OCI-LY7 (cell line): Measurements from ENCODE around the gene EVC. TPM values are rescaled to one million over a fixed set of nuclear protein-coding genes. Genes with fewer than 3 reads are reported as not detected.

Source experiments
- BruUV-seq: library from RNA; stranded (reverse); fragments of 400-500 nt; replicated peaks from 2 replicates; lab custom pipeline; 2021; lab: Mats Ljungman, UMichigan
- CTCF ChIA-PET: fragments of 300-600 bp; sonication (Branson Sonifier 250); formaldehyde crosslinking; loops from one replicate; lab custom pipeline; 2022; ENCODE audit warnings: antibody characterized with exemption; ENCODE audit not compliant: unreplicated experiment; lab: Charles Lee
- POLR2A ChIA-PET: fragments of 300-600 bp; sonication (Branson Sonifier 250); formaldehyde crosslinking; loops from one replicate; lab custom pipeline; 2022; ENCODE audit warnings: antibody characterized with exemption; lab: Charles Lee
- DNase-seq: peaks from one replicate; pipeline ENCODE4 v3.0.0-alpha.2; 2015; ENCODE audit warnings: low spot score
- H2AFZ ChIP-seq: fragments of 200-600 bp; sonication (generic), shearing (Covaris generic); 2 replicates; pipeline ENCODE4 v1.6.1; 2014; ENCODE audit warnings: mild to moderate bottlenecking, antibody characterized with exemption, low read length, moderate library complexity
- H3K27ac ChIP-seq: fragments of 200-600 bp; sonication (generic); 2 replicates; pipeline ENCODE4 v1.5.1; 2014; ENCODE audit warnings: mixed run types, low read depth, mild to moderate bottlenecking, moderate library complexity, low read length, inconsistent platforms; ENCODE audit not compliant: poor library complexity, severe bottlenecking
- H3K36me3 ChIP-seq: fragments of 200-600 bp; sonication (generic); 2 replicates; pipeline ENCODE4 v1.6.1; 2014; ENCODE audit warnings: mild to moderate bottlenecking, antibody characterized with exemption, low read length, moderate library complexity, mixed read lengths; ENCODE audit not compliant: insufficient read depth
- H3K4me1 ChIP-seq: fragments of 200-600 bp; sonication (generic); 2 replicates; pipeline ENCODE4 v1.5.1; 2014; ENCODE audit warnings: mild to moderate bottlenecking, low read length; ENCODE audit not compliant: insufficient read depth, poor library complexity, severe bottlenecking
- H3K4me2 ChIP-seq: fragments of 200-600 bp; sonication (generic); 2 replicates; pipeline ENCODE4 v1.6.1; 2014; ENCODE audit warnings: mild to moderate bottlenecking, low read length
- H3K4me3 ChIP-seq: fragments of 200-600 bp; sonication (generic); 2 replicates; pipeline ENCODE4 v1.5.1; 2014; ENCODE audit warnings: mild to moderate bottlenecking, low read depth, low read length; ENCODE audit not compliant: poor library complexity, severe bottlenecking
- H3K79me2 ChIP-seq: fragments of 200-600 bp; sonication (generic); 2 replicates; pipeline ENCODE4 v1.6.1; 2016; ENCODE audit warnings: low read depth, mild to moderate bottlenecking, low read length, moderate library complexity, mixed read lengths; ENCODE audit not compliant: insufficient read depth
- H3K9me2 ChIP-seq: fragments of 200-600 bp; sonication (generic); 2 replicates; pipeline ENCODE4 v1.6.1; 2016; ENCODE audit warnings: mild to moderate bottlenecking, low read length, mixed read lengths; ENCODE audit not compliant: insufficient read depth
- H3K9me3 ChIP-seq: fragments of 200-600 bp; sonication (generic); 2 replicates; pipeline ENCODE4 v1.6.1; 2014; ENCODE audit warnings: mild to moderate bottlenecking, mixed run types, low read length, mixed read lengths
- H4K20me1 ChIP-seq: fragments of 200-600 bp; sonication (generic); 2 replicates; pipeline ENCODE4 v1.6.1; 2014; ENCODE audit warnings: mild to moderate bottlenecking, antibody characterized with exemption, low read length, moderate library complexity, mixed read lengths; ENCODE audit not compliant: insufficient read depth
- CTCF ChIP-seq: fragments of 200-600 bp; sonication (generic); conservative IDR thresholded peaks from 2 replicates; pipeline ENCODE4 v1.5.1; 2014; ENCODE audit warnings: mild to moderate bottlenecking, antibody characterized with exemption, low read length, moderate library complexity, mixed read lengths
- EZH2phosphoT487 ChIP-seq: fragments of 200-600 bp; sonication (generic); IDR thresholded peaks from 2 replicates; pipeline ENCODE4 v1.6.1; 2018; ENCODE audit warnings: low read depth, borderline replicate concordance, mild to moderate bottlenecking, mixed run types, antibody characterized with exemption, low read length, moderate library complexity, mixed read lengths
- intact Hi-C: fragments of 100-400 bp; cut with micrococcal nuclease; formaldehyde crosslinking; loops from one replicate; pipeline ENCODE4 v1.10.0; 2022; ENCODE audit not compliant: unreplicated experiment
- total RNA-seq, 2 experiments: library from RNA; depleted of rRNA in 1 of 2; stranded (reverse); fragments of >200 nt in 1 of 2; shearing (Covaris generic) in 1 of 2; gene quantifications; 2 replicates each; pipeline ENCODE4 v1.2.3, GENCODE V29; 2014 to 2022

EVC gene
- total RNA-seq, 2 experiments from 2014 or later: not detected

GRCh38 chr4:5713861-5714260, 2.9 kb downstream of the EVC start:
- intact Hi-C loops: no loop called here
- H3K4me3 ChIP-seq: no peak overlapping the region
- H4K20me1 ChIP-seq: no peaks in the 10 kb centered on the region
- no peak for DNase-seq
- no peaks in the 10 kb centered on the region for H3K9me2 ChIP-seq
- CTCF ChIA-PET: no interaction called here
- no peak overlapping the region for H2AFZ ChIP-seq
- no peaks in the 10 kb centered on the region for H3K4me1 ChIP-seq
- POLR2A ChIA-PET: no interaction called here
- no peak overlapping the region for H3K27ac ChIP-seq
- H3K4me2 ChIP-seq: no peak overlapping the region
- no peaks in the 10 kb centered on the region for H3K36me3 ChIP-seq
- no peaks in the 10 kb centered on the region for H3K79me2 ChIP-seq
- TF ChIP-seq CTCF (no peak), EZH2phosphoT487 (no peak)
- H3K9me3 ChIP-seq: no peaks in the 10 kb centered on the region
- BruUV-seq: no TSS peak

- H3K4me2 ChIP-seq: no peak overlapping the region
- H3K36me3 ChIP-seq: no peaks in the 10 kb centered on the region
- intact Hi-C loops: no loop called here
- no TSS peak for BruUV-seq
- no peaks in the 10 kb centered on the region for H3K4me1 ChIP-seq
- H3K9me2 ChIP-seq: no peaks in the 10 kb centered on the region
- POLR2A ChIA-PET: interaction anchor here (0.7 kb wide), 1 partner anchor 528 kb away, joined by 4 read pairs; no protein-coding TSS in a partner anchor
- H3K9me3 ChIP-seq: no peaks in the 10 kb centered on the region
- H3K4me3 ChIP-seq: no peak overlapping the region
- no peaks in the 10 kb centered on the region for H3K79me2 ChIP-seq
- DNase-seq: no peak
- no peak overlapping the region for H3K27ac ChIP-seq
- CTCF ChIA-PET: interaction anchor here (0.5 kb wide), 1 partner anchor 28 kb away, joined by 3 read pairs; no protein-coding TSS in a partner anchor
- H4K20me1 ChIP-seq: no peaks in the 10 kb centered on the region
- H2AFZ ChIP-seq: no peak overlapping the region
- TF ChIP-seq CTCF: no peak
- no peak for TF ChIP-seq EZH2phosphoT487
Observed at GRCh38 chr4:5715357-5715756, 4.4 kb downstream of the EVC start.

GRCh38 chr4:5716391-5716790, 5.4 kb downstream of the EVC start:
- no peak overlapping the region for H3K4me2 ChIP-seq
- BruUV-seq: no TSS peak
- CTCF ChIA-PET: no interaction called here

More at GRCh38 chr4:5716391-5716790, 5.4 kb downstream of the EVC start:
- H3K4me1 ChIP-seq: no peaks in the 10 kb centered on the region
- no peaks in the 10 kb centered on the region for H3K9me2 ChIP-seq
- H4K20me1 ChIP-seq: no peaks in the 10 kb centered on the region
- H3K4me3 ChIP-seq: no peak overlapping the region
- intact Hi-C loops: no loop called here
- H2AFZ ChIP-seq: no peak overlapping the region
- H3K27ac ChIP-seq: no peak overlapping the region
- DNase-seq: no peak
- no peaks in the 10 kb centered on the region for H3K36me3 ChIP-seq
- TF ChIP-seq CTCF: no peak
- TF ChIP-seq EZH2phosphoT487: no peak
- no peaks in the 10 kb centered on the region for H3K9me3 ChIP-seq
- no peaks in the 10 kb centered on the region for H3K79me2 ChIP-seq
- POLR2A ChIA-PET: no interaction called here
